ENCODE measurements around the gene RIN1. TPM values are rescaled to one million over a fixed set of nuclear protein-coding genes. Genes with fewer than 3 reads are reported as not detected.
A peak's percentile ranks its signal among the peaks of the same experiment; 100 is the strongest.

Gene RIN1
- polyA plus RNA-seq, 1 experiment: 6.7 TPM

DNA sequence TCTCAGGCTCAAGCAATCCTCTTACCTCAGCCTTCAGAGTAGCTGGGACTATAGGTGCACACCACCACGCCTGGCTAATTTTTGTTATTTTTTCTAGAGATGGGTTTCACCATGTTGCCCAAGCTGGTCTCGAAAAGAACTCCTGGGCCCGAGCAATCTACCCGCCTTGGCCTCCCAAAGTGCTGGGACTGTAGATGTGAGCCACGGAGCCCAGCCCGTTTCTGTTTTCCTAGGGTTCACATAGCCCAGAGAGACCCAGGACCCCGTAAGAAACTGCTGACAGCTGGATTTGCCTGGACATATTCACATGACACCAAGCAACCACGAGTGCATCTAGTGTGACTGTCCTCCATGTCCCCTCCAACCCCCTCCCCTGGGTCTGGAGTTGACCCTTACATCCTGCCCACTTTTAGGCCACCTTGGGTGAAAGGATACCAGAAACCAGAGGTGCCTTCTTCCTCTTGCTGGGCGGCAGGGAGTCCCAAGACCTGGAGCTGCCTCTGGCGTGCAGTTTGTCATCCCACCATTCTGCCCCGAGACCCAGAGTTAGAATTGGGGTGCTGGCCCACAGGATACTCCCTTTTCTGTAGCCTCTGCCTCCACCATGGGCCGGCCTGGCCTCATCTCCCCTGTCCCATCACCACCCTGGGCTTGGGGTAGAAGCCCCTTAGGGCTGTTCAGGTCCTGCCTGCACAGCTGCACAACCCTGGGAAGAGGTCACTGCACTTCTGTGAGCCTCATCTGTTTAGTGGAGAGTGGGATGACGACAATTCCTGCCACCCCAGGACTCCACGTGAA is 3.7 kb upstream of the RIN1 start:
- ChIA-PET CTCF (interaction anchor here (1.1 to 1.5 kb wide), 3 partner anchors 11 to 46 kb away, joined by 3 read pairs; no protein-coding TSS in a partner anchor), POLR2A (no interaction called here)
- no peak for DNase-seq (ENCODE audit: low read depth, low spot score)
- Histone ChIP-seq H3K27me3 (ENCODE audit: control insufficient read depth, insufficient read depth, low read length) (no peaks in the 10 kb centered on the region), H3K27ac (ENCODE audit: low read depth, low read length) (no peak overlapping the region), H3K9me3 (ENCODE audit: control insufficient read depth, insufficient read depth, low read length) (peaks cover 6% of the 10 kb centered on the region; the same call in 1 of the 2 replicates), H3K4me3 (ENCODE audit: low read depth, low read length) (no peak overlapping the region)
- no peak for TF ChIP-seq CTCF (IDR thresholded peaks at IDR 0.05; ENCODE audit: low read depth, low read length)

GRCh38 chr11:66339162-66339675 is 3.0 kb upstream of the RIN1 start:
- Histone ChIP-seq H3K4me3 (ENCODE audit: low read depth, low read length) (no peak overlapping the region), H3K9me3 (ENCODE audit: control insufficient read depth, insufficient read depth, low read length) (peaks cover 3% of the 10 kb centered on the region; the same call in 1 of the 2 replicates), H3K27ac (ENCODE audit: low read depth, low read length) (peak overlapping the region; percentile 21), H3K27me3 (ENCODE audit: control insufficient read depth, insufficient read depth, low read length) (no peaks in the 10 kb centered on the region)
- DNase-seq (ENCODE audit: low read depth, low spot score): no peak
- TF ChIP-seq CTCF (IDR thresholded peaks at IDR 0.05; ENCODE audit: low read depth, low read length): no peak
- ChIA-PET CTCF (interaction anchor here (1.1 to 1.2 kb wide), 2 partner anchors 10 to 47 kb away, joined by 3 read pairs; no protein-coding TSS in a partner anchor), POLR2A (interaction anchor here (1.3 kb wide), 1 partner anchor 9 kb away, joined by 4 read pairs; no protein-coding TSS in a partner anchor)

DNA sequence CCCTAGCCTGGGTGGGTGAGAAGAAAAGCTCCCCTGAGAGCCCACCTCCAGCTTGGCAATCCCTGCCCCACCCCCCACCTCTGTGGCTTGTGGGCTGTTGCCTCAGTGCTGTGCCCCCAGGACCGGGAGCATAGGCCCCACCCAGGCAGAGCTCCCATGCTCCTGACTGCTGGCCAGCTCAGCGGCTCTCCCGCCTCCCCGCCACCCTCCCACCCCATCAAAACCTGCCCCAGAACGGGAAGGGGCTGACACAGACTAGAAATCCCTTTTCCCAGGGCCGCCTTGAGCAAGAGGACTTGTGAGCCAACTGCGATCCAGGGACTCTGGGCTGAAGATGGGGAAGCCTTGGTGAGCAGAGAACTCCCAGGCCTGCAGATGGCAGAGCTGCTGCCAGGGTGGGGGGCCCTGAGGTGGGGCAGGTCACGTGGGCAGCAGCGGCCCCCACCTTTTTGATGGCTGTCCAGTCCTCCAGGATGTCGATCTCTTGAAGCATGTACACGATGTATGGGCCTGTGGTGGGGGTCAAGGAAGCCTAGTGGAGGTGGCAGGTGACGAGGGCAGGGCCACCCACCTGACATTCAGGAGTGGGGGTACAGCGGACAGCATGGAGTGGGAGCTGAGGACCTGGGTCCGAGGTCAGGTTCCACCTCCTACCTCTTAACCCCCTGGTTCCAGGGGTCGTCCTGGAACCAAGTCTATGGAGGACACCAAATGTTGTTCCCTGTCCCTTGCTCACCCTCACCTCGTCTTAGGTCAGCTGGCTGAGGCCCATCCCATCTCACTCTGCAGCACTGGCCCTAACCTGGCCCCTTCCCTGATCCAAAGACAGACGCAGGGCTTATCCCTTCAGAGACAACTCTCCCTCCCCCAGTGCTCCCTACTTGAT is 2.3 kb upstream of the RIN1 start:
- Histone ChIP-seq H3K4me3 (ENCODE audit: low read depth, low read length) (no peak overlapping the region), H3K27me3 (ENCODE audit: control insufficient read depth, insufficient read depth, low read length) (no peaks in the 10 kb centered on the region), H3K9me3 (ENCODE audit: control insufficient read depth, insufficient read depth, low read length) (peaks cover 3% of the 10 kb centered on the region; the same call in 1 of the 2 replicates), H3K27ac (ENCODE audit: low read depth, low read length) (peak overlapping the region; percentile 97)
- ChIA-PET CTCF (interaction anchor here (1.1 to 1.6 kb wide), 3 partner anchors 26 to 48 kb away, joined by 5 to 7 read pairs (median 6); no protein-coding TSS in a partner anchor), POLR2A (interaction anchor here (0.7 to 1.8 kb wide), 3 partner anchors 10 to 49 kb away, joined by 4 to 11 read pairs (median 4); partner anchors contain the start of gene YIF1A)
- TF ChIP-seq CTCF (IDR thresholded peaks at IDR 0.05; ENCODE audit: low read depth, low read length): no peak
- no peak for DNase-seq (ENCODE audit: low read depth, low spot score)

GRCh38 chr11:66337103-66337899 is 1.1 kb upstream of the RIN1 start:
- POLR2A ChIA-PET: interaction anchor here (0.7 to 3.7 kb wide), 7 partner anchors 7 to 48 kb away, joined by 4 to 99 read pairs (median 13); partner anchors contain the start of genes B4GAT1, BRMS1, CD248 and YIF1A
- TF ChIP-seq CTCF (IDR thresholded peaks at IDR 0.05; ENCODE audit: low read depth, low read length): no peak
- H3K9me3 ChIP-seq (ENCODE audit: control insufficient read depth, insufficient read depth, low read length): peaks cover 3% of the 10 kb centered on the region; the same call in 1 of the 2 replicates
- CTCF ChIA-PET: interaction anchor here (1.1 to 1.6 kb wide), 4 partner anchors 25 to 49 kb away, joined by 3 to 7 read pairs (median 6); partner anchors contain the start of gene YIF1A
- H3K27me3 ChIP-seq (ENCODE audit: control insufficient read depth, insufficient read depth, low read length): no peaks in the 10 kb centered on the region
- no peak overlapping the region for H3K4me3 ChIP-seq (ENCODE audit: low read depth, low read length)
- peak overlapping the region; percentile 97 for H3K27ac ChIP-seq (ENCODE audit: low read depth, low read length)
- no peak for DNase-seq (ENCODE audit: low read depth, low spot score)

All from AG04450 (cell line).